GOT3 (cell line): ENCODE results near the gene CDC42EP1.

Source experiments
- DNase-seq: peaks from one replicate; lab custom pipeline; 2025; ENCODE audit warnings: mixed read lengths; lab: John Stamatoyannopoulos, UW

The CDC42EP1 gene

GRCh38 chr22:37616201-37617083 is 56.2 kb downstream of the CDC42EP1 start:
- no peak for DNase-seq

- no peak for DNase-seq
Measured at GRCh38 chr22:37617431-37617830, 57.2 kb downstream of the CDC42EP1 start.

GRCh38 chr22:37618072-37618656 is 57.9 kb downstream of the CDC42EP1 start:
- DNase-seq: no peak

GRCh38 chr22:37618674-37619073 is 58.4 kb downstream of the CDC42EP1 start:
- DNase-seq: no peak
